Progenitor cell of endocrine pancreas (in vitro differentiated cells): ENCODE results near the gene SAMD8. TPM values are rescaled to one million over a fixed set of nuclear protein-coding genes. Genes with fewer than 3 reads are reported as not detected.

ENCODE experiments used
- DNase-seq: peaks from one replicate; pipeline ENCODE4 v3.0.0; 2021; ENCODE audit warnings: low spot score; ENCODE audit not compliant: unreplicated experiment
- H3K27ac Mint-ChIP-seq: 2 replicates; pipeline ENCODE4 v1.8.0; 2021; ENCODE audit warnings: mild to moderate bottlenecking, moderate library complexity, mixed read lengths
- H3K27me3 Mint-ChIP-seq: 2 replicates; pipeline ENCODE4 v1.8.0; 2021; ENCODE audit warnings: mixed read lengths
- H3K36me3 Mint-ChIP-seq: 2 replicates; pipeline ENCODE4 v1.8.0; 2022; ENCODE audit warnings: mixed read lengths; ENCODE audit not compliant: insufficient read depth
- H3K4me1 Mint-ChIP-seq: 2 replicates; pipeline ENCODE4 v1.8.0; 2021; ENCODE audit warnings: low read depth, mixed read lengths
- H3K4me3 Mint-ChIP-seq: 2 replicates; pipeline ENCODE4 v1.8.0; 2021; ENCODE audit warnings: low read depth, mild to moderate bottlenecking, moderate library complexity, mixed read lengths
- H3K9me3 Mint-ChIP-seq: 2 replicates; pipeline ENCODE4 v1.8.0; 2021; ENCODE audit warnings: low read depth, mixed read lengths
- total RNA-seq: library from RNA; stranded (reverse); gene quantifications from 2 replicates; pipeline ENCODE4 v1.2.1, GENCODE V29; 2021
- TF ChIP-seq, protein P1 (sequence below): fragments of 200-600 bp; sonication (generic); IDR thresholded peaks from one replicate; pipeline ENCODE4 v1.5.0; 2021; ENCODE audit warnings: antibody characterized with exemption, mild to moderate bottlenecking; ENCODE audit not compliant: unreplicated experiment

SAMD8 gene
- total RNA-seq, 1 donor from 2014 or later = 17.4 TPM

DNA sequence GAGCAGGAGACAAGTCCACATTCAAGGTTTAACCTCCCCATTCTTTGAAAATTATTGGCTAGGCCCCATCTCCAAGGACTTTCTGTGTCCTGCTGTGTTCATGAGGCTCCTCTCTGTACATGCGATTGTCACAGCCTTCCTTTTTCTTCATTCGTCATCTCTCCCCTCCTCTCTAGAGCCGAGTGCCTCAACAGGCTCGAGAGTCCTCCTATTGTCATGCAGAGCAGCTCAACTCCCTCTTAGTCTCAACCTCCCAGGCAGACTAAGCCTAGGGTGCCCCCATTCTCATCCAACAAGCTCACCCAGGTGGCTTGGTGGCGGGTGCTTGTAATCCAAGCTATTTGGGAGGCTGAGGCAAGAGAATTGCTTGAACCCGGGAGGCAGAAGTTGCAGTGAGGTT, 35.1 kb upstream of the SAMD8 start:
- no peak overlapping the region for H3K4me3 Mint-ChIP-seq
- H3K27me3 Mint-ChIP-seq = peaks cover 12% of the 10 kb centered on the region
- DNase-seq = no peak
- H3K27ac Mint-ChIP-seq = no peak overlapping the region
- peaks cover 13% of the 10 kb centered on the region for H3K4me1 Mint-ChIP-seq
- peaks cover 2% of the 10 kb centered on the region for H3K9me3 Mint-ChIP-seq
- no peaks in the 10 kb centered on the region for H3K36me3 Mint-ChIP-seq
- TF ChIP-seq, protein P1, sequence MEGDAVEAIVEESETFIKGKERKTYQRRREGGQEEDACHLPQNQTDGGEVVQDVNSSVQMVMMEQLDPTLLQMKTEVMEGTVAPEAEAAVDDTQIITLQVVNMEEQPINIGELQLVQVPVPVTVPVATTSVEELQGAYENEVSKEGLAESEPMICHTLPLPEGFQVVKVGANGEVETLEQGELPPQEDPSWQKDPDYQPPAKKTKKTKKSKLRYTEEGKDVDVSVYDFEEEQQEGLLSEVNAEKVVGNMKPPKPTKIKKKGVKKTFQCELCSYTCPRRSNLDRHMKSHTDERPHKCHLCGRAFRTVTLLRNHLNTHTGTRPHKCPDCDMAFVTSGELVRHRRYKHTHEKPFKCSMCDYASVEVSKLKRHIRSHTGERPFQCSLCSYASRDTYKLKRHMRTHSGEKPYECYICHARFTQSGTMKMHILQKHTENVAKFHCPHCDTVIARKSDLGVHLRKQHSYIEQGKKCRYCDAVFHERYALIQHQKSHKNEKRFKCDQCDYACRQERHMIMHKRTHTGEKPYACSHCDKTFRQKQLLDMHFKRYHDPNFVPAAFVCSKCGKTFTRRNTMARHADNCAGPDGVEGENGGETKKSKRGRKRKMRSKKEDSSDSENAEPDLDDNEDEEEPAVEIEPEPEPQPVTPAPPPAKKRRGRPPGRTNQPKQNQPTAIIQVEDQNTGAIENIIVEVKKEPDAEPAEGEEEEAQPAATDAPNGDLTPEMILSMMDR = no peak

DNA sequence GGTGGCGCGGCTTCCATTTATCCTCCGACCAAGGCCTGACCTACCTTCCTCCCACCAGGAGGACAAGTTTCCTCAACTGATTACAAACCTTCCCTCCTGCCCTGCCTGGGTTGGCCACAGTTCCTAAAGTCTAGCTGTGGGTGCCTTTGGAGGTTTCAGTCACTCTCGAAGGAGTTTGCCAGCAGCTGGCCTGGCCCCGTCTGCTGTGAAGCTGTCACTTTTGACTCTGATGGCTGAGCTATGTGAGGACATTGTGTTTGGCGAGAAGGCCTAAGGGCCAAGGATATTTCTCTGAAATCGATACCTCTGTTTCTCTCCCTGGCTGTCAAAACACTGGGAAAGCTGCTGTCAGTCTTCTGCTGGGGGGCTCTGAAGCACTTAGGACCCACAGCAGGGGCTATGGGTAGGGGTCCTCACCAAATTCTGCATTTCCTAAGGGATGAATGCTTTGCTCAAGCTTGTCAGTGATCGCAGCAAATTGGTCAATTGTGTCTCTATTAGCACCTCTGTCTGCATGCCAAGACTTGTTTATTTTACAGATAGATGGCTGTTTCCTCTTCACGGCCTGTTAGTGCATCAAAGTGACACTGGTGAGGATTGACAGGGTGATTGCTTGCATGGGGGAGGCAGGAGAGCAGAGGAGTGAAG, 31.9 kb upstream of the SAMD8 start:
- peaks cover 10% of the 10 kb centered on the region for H3K4me1 Mint-ChIP-seq
- no peaks in the 10 kb centered on the region for H3K36me3 Mint-ChIP-seq
- no peak overlapping the region for H3K4me3 Mint-ChIP-seq

DNA sequence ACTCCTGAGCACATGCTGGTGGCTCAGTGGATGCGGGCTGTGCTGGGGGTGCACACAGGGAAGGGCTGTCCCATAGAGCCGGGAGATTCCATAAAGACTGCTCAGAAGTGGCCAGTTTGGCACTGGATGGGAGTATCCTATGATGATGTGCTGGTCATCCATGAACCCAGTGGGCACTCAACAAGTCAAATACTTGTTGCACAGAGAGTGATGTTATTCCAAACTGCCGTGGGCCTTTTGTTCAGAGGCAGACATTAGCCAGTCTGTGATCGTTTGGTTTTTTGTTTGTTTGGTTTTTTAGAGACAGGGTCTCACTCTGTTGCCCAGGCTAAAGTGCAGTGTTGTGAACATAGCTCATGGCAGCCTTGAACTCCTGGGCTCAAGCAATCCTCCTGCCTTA, 30.9 kb upstream of the SAMD8 start:
- Mint-ChIP-seq H3K27ac (no peak overlapping the region), H3K4me1 (peaks cover 6% of the 10 kb centered on the region), H3K9me3 (peaks cover 3% of the 10 kb centered on the region), H3K4me3 (no peak overlapping the region), H3K27me3 (peaks cover 24% of the 10 kb centered on the region), H3K36me3 (no peaks in the 10 kb centered on the region)
- TF ChIP-seq, protein P1 = no peak
- DNase-seq = no peak

More for the DNA sequence above, 31.9 kb upstream of the SAMD8 start:
- TF ChIP-seq, protein P1 = no peak
- Mint-ChIP-seq H3K9me3 (peaks cover 3% of the 10 kb centered on the region), H3K27me3 (peaks cover 16% of the 10 kb centered on the region), H3K27ac (no peak overlapping the region)
- no peak for DNase-seq

DNA sequence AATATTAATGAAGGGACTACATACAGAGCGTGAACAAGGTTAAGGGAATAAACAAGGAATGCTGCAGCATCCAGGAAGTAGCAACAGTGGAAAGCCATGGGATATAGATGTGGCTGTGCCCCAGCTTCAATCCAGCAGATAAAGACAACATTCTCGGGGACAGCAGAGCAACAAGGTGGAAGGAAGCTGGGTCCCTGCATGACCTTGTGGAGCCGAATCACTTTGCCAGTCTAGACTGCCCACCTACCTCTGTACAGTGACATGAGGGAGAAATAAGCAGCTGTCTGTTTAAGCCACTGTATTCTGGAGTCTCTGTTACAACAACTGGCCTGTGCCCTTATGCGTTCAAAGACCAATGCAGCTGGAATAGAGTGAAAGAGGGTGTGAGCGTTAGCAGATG, 30.1 kb upstream of the SAMD8 start:
- peaks cover 25% of the 10 kb centered on the region for H3K27me3 Mint-ChIP-seq
- H3K4me3 Mint-ChIP-seq = no peak overlapping the region
- TF ChIP-seq, protein P1 = no peak
- no peaks in the 10 kb centered on the region for H3K36me3 Mint-ChIP-seq
- peak overlapping the region; percentile 75 for H3K27ac Mint-ChIP-seq
- no peak for DNase-seq
- H3K9me3 Mint-ChIP-seq = peaks cover 3% of the 10 kb centered on the region
- H3K4me1 Mint-ChIP-seq = peaks cover 6% of the 10 kb centered on the region

DNA sequence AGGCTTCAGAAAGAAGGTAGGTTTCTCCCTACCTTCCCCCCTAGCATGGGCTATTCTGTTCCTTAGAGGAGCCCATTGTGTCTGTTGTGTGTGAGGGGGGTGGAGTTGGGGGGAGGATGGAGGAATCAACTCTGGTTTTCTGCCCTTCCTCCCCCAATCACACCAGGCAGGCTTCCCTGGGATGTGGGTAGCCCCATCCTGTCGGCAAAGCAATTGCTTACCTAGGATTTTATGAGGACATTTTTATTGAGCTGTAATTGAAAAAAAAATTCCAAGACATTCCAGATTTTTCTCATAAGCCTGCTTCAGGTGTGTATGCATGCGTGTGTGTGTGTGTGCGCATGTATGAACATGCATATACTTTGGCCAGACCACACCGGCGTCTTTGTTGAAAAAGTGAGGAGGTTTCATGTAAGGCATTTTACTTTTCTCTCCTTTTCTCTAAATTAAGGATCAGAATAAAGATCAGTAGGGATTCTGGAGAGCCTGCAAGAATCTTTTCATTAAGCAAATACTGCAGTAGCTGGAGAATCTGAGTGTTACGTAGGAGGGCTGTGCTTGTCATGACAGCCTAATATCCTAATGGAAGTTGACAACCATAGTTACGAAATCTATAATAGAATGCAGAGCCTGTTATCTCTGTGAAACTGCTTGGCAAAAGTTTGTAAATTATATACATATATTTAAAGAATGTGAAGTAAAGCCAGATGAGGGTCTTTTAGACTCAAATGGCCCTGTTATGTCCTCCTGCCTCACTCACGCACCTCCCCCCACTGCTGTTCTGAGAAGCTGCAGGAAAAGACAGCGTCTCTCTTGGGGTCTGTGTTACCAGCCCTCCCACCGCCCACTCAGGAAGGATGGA, 27.3 kb upstream of the SAMD8 start:
- Mint-ChIP-seq H3K27me3 (peaks cover 35% of the 10 kb centered on the region), H3K4me3 (no peak overlapping the region), H3K9me3 (peaks cover 3% of the 10 kb centered on the region), H3K27ac (no peak overlapping the region), H3K36me3 (no peaks in the 10 kb centered on the region), H3K4me1 (peaks cover 10% of the 10 kb centered on the region)
- TF ChIP-seq, protein P1 = no peak
- DNase-seq = no peak
